Epidermal melanocyte (primary cell): ENCODE data around the gene PORCN.

Source experiments
- DNase-seq: peaks from one replicate; pipeline ENCODE4 v3.0.0; 2011; ENCODE audit warnings: low spot score; ENCODE audit not compliant: insufficient read length

Gene PORCN

DNA sequence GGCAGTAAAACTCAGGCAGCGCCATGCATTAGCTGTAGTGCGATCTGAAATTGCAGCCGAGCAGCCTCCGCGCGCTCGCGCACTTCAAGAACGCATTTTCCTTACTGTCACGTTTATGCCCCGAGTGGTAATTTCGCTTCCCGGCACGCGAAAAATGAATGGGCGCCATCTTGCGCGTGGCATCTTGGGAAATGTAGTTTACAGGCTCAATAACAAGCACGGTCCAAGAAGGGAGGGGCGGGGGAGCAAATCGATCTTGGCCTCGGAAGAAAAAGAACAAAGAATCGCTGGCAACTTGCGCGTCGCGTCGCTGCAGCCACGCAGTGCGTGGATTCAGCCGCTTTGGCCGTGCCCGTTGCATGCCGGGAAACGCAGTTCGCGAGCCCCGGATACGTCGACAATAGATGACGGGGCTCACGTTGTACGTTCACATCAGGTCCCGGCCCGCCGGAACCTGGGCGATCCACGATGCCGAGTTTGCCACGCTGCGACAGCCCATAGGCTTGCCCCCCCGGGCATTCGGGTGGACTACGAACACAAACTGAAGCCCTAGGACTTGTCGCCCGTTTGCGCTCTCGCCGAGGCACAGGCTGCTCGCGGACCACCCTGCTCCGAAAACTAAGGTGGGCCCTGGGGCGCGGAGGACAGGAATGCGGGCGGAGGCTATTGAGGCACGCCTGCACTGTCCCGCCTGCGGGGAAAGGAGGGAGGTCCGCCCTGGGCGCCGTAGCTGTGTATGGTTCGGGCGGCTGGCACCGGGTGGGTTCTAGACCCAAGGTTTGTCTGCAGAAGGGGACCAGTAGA, 32.8 kb upstream of the PORCN start, which contains the start of gene FTSJ1:
FTSJ1 (plus strand) TSS at position 426 of the 804 bp plus-strand sequence. CDS start 1,849 bp downstream, outside the sequence.
- peak; percentile 67 for DNase-seq

DNA sequence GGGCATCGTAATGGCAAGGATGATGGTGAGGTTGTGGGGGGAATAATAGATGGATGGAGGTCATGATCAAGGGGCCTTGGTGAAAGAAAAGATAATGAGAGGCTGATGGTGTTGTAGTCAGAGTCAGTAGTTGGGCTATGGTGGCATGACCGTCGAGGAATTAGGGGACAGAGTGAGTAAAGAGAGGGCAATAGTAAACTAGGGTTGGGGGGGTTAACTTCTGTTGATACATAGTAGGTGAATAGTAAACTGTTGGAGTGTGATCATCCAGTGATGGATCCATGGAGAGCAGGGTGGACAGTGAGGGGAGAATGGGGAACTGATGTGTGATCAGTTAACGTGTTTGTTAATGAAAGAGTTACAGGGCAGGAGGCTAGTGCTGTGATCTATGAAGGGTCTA, 31.9 kb upstream of the PORCN start:
- DNase-seq = no peak

DNA sequence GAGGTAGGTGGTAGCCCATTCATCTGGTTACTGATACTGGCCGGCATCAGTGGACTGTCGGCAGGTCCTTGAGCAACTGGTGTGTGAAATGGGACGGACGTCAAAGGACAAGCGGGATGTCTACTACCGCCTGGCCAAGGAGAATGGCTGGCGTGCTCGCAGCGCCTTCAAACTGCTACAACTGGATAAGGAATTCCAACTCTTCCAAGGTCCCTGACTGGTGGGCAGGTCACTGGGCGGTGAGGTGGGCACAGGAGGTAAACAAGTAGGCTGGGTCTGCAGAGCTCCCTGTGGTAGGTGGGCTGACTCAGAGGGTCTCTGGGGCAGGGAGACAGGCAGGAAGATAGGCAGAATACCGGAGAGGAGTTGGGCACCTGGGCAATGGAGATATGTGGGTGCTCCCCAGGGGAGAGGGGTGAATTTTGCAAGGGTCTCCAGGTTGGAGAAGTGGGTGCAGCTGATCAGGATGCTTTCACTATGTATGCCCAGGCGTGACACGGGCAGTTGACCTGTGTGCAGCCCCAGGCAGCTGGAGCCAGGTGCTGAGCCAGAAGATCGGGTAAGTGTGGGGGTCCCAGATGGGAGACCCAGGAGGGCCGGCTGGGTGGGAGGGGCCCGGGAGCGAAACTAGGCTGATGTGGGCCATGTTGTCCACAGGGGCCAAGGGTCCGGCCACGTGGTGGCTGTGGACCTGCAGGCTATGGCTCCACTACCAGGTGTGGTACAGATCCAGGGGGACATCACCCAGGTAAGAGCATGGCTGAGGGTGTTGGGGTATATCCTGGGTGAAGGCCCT, 30.6 kb upstream of the PORCN start:
- DNase-seq = no peak

- DNase-seq = no peak
Observed at GRCh38 chrX:48478806-48479205, 30.0 kb upstream of the PORCN start.

- DNase-seq = no peak
Observed at GRCh38 chrX:48480142-48480541, 28.6 kb upstream of the PORCN start.

GRCh38 chrX:48480583-48480982, 28.2 kb upstream of the PORCN start:
- no peak for DNase-seq

DNA sequence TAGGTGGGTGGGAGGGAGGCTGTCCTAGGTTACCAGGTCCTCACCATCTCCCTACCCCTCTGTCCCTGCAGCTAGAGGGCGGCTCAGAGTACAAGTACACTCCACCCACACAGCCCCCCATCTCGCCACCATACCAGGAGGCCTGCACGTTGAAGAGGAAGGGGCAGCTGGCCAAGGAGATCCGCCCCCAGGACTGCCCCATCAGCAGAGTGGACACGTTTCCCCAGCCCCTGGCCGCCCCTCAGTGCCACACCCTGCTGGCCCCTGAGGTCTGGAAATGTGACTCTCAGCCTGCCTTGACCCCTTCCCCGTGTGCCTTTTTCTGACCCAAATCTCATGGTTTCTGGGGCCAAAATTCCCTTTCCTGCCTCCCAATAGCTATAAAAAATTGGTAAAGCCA, 26.3 kb upstream of the PORCN start:
- no peak for DNase-seq

DNA sequence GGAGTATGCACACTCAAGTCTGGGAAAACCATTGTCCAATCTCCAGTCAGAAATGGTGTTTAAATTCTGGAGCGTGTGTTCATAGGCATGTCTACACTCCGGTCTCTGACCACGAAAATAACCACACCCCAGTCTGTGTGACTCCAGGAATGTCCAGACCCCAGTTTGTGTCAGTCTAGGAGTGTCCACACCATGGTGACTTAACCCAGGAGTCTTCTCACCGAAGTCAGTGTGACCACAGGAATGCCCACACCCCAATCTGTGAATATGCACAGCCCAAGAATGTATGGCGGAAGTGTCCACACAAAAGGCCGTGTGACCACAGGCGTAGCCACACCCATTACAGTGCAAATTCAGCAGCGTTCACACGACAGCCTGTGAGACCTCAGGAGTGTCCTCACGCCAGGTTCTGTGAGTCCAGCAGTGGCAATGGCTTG, 21.4 kb upstream of the PORCN start:
- no peak for DNase-seq

DNA sequence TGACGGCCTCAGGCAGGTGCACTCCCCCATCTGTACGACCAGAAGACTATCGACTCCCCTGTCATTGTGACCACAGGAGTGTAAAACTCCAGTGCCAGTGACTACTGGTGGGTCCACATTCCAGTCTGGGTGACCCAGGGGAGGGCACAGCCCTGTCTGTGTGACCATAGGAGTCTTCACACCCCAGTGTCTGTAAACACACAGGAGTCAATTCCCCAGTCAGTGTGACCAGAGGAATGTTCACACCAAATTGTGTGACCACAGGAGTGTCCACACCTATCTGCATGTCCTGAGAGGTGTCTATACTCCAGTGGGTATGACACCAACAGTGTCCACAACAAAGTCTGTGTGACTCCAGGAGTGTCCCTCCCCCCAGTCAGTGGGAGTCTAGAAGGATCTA, 20.8 kb upstream of the PORCN start:
- no peak for DNase-seq

GRCh38 chrX:48489296-48489695, 19.5 kb upstream of the PORCN start:
- no peak for DNase-seq

- no peak for DNase-seq
Observed at GRCh38 chrX:48489892-48490291, 18.9 kb upstream of the PORCN start.

DNA sequence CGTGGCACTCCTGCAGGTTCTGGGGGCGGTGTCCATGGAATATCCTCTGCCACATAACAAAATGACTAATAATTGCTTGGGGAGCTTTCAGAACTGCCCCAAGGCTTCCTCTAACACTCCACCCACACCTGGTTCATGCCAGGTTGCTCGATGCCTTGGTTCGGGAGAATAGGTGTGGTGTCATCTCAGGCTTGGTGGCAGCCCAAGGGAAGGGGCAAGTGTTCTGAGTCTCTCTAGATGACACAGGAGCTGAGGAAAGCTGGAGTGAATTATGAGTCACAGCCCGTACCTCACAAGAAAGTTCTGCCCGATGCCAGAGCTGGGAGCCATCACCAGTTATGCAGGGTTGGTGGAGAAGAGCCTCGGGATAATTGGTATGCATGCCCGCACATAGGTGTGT, 18.1 kb upstream of the PORCN start:
- DNase-seq = no peak

GRCh38 chrX:48491809-48492208, 17.0 kb upstream of the PORCN start:
- DNase-seq = no peak

DNA sequence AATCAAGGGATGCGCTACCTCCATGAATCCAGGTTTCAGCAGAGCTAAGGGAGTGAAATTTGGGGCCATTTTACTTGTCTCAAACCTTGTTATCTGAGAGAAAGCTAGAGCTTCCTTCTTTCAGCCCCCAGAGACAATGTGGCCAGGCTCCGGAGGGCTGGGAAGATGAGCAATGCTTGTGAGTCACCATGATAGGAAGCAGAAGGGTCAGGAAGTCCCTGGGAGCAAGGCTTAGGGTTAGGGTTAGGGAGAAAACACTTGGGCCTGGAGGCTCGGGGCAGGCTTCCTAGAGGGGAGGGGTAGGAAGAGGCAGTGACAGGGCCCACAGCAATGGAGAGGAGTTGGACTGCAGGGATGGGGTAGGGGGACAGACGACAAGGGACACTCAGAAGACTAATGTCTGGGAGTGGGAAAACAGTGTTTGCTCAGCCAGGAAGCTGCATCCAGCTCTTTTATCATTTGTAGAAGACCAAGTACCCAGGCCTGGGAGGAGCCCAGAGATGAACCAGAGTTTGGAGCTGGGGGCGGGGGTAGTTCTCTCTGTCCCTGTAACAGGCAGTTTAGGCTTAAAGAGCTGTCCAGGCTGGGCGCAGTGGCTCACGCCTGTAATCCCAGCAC, 16.4 kb upstream of the PORCN start:
- DNase-seq = no peak

- DNase-seq = no peak
Observed at GRCh38 chrX:48493890-48494364, 14.9 kb upstream of the PORCN start.

- DNase-seq = no peak
Observed at GRCh38 chrX:48496660-48497059, 12.1 kb upstream of the PORCN start.

DNA sequence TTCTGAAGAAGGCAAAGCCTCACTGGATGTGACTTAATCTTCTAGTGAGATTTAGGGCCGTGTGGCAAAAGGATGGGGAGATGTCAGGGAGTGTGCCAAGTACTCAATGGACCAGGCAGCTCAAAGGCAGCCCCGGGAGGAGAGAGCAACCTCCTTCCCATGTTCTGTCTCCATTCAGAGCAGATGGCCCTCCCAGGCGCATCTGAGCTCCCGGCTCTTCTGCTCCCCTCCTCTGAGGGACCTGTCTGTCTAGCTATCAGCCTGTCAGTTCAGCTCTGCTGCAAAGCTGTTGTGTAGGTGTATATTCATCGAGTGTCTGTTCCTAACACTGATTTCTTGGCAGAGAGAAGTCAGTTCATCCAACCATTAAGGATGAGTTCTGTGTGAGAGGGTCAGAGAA, 10.9 kb upstream of the PORCN start:
- DNase-seq = no peak

DNA sequence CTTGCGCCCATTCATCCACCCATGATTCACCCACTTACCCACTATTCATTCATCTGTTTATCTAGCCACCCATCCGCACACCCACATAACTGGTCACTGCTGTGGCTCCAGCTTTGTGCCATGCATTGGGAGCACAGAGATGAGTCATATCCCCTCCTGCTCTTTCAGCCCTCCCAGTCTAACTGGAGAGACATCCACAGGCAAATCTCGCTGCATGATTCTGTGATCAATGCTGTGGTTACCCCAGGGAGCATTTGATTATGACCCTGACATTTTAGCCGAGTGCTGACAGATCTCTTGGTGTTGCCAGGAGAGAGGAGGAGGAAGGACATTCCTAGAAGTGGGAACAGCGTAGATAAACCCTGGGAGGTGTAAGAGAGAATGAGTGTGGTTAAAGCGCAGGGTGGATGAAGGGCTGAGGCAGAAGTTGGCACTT, 10.4 kb upstream of the PORCN start:
- DNase-seq = no peak

GRCh38 chrX:48504261-48504660, 4.5 kb upstream of the PORCN start:
- DNase-seq = no peak

GRCh38 chrX:48505481-48505880, 3.3 kb upstream of the PORCN start:
- DNase-seq = no peak

DNA sequence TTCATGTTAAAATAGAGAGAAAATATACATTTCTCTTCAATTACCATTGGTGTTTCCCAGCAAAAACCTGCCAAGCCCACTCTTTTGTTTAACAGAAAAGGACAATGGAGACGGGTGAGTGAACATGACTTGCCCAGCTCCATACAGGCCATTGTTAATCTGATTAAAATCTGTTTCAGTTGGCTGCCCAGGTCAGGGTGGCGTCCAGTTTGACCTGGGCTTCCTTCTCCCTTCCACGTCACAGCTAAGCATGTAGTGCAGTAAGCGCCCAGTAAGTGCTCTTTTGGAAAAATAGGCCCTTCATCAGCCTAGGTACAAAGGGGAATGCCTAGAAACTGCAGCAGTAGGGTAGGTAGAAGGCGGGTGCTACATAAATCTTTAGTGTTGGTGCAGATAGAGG, 1.5 kb upstream of the PORCN start:
- no peak for DNase-seq

DNA sequence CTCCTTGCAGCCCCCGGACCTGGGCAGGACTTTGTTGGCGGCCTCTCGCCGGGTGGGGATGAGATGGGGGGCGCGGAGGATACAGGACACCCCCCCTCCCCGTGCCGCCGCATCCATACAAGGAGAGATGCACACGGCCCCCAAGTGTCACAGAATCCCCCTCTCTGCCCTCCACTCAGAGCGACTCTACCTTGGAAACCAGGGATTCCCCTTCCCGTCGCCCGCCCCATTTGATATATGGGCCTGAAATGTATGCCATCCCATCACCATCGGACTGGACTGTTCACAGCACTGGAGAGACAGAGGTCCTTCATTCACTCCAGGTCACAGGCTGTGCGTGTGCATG, 426 bp downstream of the PORCN start:
- no peak for DNase-seq
